NCI-H146 treated with DMSO at 0.1 percent for 48 hours (cell line): Measurements from ENCODE around the gene TMEM178A.
A peak's percentile ranks its signal among the peaks of the same experiment; 100 is the strongest.
"Not testable (repeated sequence)": the region's sequence is repeated elsewhere in the genome, so short reads cannot be mapped to it uniquely, and the experiment has no call there.

Source experiments
- DNase-seq: peaks from one replicate; lab custom pipeline; 2025; ENCODE audit not compliant: unreplicated experiment; lab: John Stamatoyannopoulos, UW

Gene TMEM178A

DNA sequence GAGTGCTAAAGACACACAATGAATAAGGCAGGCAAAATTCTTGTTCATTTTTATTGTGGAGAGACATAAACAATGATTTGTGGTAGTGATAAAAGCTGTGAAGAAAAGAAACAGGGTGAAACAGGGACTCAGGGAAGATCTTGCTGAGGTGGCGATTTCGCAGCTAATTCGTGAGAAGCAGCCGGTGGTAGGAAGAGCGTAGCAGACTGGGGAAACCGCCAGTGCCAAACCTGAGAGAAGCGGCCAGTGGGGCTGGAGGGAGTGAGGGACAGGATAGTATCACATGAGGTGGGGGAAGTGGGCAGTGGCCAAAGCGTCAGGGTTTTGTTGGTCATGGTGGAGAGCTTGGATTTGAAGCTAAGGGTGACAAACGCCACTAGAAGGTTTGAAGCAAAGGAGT, 42.3 kb downstream of the TMEM178A start:
- no peak for DNase-seq

DNA sequence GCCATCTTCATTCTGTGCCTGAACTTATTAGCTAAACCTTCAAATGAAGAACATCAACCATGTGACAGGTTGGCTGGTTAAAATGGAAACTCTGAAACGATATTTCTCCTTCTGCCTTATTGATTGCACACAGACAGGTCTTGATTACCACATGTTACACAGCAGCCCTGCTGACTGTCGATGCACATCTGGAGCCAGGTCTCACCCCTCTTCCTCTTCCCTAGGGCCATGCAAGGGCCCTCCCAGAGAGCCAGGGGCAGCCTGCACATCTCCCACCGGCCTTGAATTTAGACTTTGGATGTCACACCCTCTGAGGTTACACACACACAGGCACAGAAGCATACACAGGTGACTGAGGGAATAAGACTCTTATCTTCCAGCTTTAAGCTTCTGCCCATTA, 45.1 kb downstream of the TMEM178A start:
- no peak for DNase-seq

DNA sequence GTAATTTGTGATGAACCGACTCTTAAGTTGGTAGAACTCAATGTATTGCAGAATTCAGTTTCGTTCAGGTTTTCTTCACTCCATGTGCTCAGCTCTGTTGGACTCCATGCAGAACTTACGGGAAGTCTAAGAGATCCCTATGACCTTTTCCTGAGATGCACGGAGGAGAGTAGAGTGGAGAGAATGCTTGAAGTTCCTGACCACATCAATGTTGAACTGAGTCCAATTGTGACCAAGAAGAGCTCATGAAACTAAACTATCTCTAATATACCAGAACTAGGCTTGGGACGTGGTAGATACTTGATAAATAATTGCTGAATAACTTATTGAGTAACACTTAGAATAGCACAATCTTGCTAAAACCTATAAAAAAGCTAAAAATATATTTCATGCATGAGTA, 47.2 kb downstream of the TMEM178A start:
- DNase-seq: no peak

DNA sequence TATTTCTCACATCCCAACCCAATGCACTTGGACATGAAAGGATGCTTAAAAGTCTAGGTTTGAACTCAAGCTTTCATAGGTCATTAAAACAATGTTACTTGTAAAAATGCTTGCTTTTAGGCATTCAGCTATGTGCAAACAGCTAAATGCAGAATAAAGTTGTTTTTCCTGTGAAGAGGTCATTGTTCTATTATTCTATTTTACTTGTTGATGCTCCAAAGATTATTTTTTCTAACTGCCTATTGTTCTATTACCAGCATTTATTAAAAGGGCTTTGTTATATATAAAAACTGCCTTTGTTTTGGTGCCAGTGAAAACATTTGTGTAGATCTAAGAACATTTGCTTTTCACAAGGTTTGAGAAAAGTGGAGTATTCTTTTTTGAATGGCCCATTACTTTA, 49.4 kb downstream of the TMEM178A start:
- DNase-seq: no peak

DNA sequence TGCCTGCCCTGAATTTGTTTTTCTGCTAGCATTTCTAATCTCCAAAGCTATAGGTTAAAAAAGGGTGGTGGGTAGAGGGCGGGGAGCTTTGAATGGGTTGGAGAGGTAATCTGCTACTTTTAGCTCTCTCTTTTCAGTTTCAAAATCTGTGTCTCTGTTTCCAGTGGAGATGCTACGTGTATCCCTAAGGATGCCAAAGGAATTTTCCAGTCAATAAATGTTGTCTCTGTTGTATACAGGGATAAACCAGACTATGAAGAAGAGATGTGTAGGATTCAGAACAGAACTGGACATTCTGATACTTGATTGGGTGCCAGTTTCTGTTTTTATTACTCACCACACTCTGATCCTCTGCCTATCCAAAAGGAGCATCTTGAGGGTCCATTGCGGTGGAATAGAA, 50.1 kb downstream of the TMEM178A start:
- no peak for DNase-seq

DNA sequence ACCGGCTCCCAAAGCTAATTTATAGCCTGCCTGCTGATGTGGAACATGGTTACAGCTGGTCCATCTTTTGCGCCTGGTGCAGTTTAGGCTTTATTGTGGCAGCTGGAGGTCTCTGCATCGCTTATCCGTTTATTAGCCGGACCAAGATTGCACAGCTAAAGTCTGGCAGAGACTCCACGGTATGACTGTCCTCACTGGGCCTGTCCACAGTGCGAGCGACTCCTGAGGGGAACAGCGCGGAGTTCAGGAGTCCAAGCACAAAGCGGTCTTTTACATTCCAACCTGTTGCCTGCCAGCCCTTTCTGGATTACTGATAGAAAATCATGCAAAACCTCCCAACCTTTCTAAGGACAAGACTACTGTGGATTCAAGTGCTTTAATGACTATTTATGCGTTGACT, 51.4 kb downstream of the TMEM178A start:
- no peak for DNase-seq

DNA sequence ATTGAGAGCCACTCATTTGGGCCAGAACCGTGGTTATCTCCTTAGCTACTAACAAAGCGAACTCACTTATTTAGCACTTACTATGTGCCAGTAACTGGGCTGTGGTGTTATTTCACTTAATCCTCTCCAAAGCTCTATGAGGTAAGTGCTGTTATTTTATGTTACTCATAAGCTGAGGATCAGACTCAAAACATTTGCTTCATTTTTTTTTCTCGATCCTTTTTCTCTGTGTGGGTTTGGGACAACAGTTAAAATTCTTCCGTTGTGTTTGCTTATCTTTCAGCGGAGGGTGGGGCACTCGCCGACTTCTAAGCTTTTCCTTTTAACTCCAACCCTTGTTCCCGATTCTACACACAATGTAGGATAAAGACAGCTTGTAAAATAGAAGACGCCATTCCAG, 52.8 kb downstream of the TMEM178A start:
- DNase-seq: no peak

DNA sequence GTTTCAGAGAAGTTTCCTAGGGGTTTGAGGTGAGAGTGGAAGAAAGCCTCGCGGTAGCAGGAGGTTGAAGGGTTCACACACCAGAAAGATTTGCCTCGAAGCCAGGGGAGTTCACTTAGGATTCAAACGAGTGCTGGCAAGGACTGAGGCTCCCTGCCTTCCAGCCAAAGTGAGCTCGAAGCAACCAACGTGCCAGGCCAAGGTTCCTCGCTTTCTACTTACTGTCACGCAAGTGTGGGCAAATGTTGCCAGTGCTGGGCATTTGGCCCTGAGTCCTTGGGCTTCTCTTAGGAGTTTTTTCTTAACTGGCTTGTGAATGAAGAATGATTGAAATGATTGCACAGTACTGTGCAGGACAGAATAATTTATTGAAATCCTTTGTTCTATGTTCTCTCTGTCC, 53.6 kb downstream of the TMEM178A start:
- no peak for DNase-seq

GRCh38 chr2:39720970-39721369, 55.3 kb downstream of the TMEM178A start:
- DNase-seq: no peak

GRCh38 chr2:39723497-39723896, 57.8 kb downstream of the TMEM178A start:
- no peak for DNase-seq

GRCh38 chr2:39723946-39724827, 58.5 kb downstream of the TMEM178A start:
- no peak for DNase-seq

DNA sequence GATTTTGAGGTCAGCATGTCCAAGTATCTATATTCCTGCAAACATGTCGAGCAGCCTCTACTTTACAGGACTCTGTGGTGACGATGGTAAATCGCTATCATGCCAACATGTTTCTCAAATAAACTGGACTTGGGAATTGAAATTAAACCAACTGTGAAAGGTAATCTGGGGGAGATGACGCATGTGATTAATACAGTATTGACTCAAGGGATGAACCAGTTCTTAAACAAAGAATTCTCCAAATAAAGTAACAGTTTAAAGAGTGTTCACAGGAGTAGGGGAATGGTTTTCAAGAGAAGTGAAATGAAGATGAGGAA, 59.1 kb downstream of the TMEM178A start:
- DNase-seq: no peak

DNA sequence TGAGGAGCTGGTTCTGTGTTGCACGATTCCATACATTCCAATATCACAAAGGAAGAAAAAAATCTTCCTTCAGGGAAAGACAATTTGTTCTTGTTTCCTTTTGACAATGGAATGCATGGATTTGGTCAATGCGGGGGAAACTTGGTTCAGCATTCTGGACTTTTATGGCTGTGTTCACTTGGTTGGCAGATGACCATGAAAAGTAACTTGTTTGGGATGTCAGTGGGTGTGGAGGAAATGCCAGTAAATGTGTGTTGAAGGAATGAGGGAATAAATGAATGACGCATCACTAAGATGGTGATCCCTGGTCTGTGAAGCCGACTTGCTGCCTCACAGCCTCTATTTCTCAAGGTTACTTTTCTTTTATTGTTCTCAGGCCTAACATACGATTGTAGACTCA, 59.7 kb downstream of the TMEM178A start:
- DNase-seq: no peak

DNA sequence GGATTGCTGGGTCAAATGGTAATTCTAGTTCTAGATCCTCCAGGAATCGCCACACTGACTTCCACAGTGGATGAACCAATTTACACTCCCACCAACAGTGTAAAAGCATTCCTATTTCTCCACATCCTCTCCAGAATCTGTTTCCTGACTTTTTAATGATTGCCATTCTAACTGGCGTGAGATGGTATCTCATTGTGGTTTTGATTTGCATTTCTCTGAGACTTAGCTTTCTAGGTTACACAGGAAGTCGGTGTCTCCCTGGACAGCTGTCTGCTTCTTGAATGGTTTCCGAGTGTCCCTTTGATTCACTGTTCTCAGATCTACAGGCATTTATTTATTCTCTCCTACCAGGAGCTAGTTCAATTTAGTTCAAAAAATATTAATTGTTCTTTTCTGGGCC, 62.4 kb downstream of the TMEM178A start:
- not testable (repeated sequence) for DNase-seq

DNA sequence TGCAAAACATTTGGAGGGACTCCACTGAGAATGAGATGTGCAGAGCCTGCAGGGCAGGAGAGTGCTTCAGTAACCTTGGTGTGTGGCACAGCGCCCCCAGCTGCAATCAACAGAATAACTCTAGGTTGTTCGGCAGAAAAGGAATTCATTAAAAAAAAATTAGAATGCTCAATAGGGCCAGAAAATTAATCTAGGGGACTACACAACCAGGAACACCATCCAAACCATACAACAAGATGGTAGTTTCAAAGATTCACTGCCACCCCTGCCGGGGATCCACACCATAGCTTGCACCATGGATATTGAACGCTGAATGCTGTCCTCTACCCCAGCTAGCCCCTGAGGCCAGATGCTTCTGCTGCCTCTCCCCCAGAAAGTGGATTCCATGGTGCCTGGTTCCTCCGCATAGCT, 63.2 kb downstream of the TMEM178A start:
- DNase-seq: peak; percentile 52

DNA sequence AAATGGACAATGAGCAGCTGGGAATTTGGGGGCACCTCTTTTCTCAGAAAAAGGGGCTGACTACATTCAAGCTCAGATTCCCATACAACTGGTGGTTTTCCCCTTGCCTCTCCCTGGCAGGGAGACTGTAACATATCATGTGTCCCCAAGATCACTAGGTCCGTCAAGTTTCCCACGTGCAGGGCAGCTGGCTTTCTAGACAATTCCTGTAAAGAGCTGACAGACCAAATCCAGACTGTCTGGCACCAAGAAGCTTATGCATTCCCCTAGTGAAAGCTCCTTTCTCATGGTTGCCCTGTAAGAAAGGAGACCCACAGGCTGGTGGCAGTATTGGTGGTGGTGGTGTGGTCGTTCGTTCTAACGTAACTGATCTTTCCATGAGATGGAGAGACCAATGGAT, 64.6 kb downstream of the TMEM178A start:
- DNase-seq: no peak

- DNase-seq: peak; percentile 33
These were observed 65.1 kb downstream of the TMEM178A start for GRCh38 chr2:39730685-39731302.

DNA sequence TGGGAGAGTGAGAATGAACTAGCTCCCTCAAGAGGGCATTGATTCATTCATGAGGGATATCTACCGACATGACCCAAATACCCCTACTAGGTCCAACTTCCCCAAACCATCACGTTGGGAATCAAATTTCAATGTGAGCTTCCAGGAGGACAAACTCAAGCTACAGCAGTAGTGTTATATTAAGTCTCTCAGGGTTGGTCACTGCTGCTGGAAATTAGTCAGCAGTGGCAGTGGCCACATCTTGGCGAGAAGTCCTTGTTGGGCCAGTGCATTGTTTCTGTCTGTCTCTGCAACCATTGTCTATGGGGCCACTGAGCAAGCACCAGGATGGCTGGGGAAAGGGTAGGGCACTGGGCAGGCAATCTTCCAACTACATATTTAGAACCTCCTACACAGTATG, 65.8 kb downstream of the TMEM178A start:
- DNase-seq: no peak

GRCh38 chr2:39732482-39732881, 66.8 kb downstream of the TMEM178A start:
- DNase-seq: no peak

DNA sequence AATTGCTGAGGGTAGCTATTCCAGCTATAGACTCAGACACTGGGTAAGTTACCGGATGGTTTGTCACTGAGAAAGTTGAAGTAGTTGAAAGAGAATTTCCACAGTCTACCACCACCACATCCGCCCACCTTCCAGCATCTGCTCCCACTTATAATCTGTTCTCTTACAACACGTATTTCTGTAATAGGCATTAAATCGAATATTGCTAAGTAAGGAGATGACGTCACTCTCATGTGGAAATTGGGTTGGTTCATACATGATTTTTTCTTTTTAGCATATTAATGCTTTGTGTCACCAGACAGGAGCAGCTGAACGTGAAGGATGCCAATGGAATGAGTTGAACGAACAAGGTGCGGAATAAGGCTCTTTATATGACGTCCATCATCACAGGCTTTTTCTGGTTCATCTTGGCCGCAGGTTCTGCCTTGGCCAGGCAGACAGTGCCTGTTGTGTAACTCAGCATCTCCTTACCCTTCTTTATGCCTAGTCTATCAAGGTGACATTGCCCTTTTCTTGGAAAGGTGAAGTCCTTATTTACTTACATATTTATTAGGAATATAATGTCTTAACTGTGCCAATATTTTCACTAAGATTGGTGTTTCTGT, 67.5 kb downstream of the TMEM178A start:
- no peak for DNase-seq

- no peak for DNase-seq
These were observed 68.7 kb downstream of the TMEM178A start for GRCh38 chr2:39734445-39734844.

DNA sequence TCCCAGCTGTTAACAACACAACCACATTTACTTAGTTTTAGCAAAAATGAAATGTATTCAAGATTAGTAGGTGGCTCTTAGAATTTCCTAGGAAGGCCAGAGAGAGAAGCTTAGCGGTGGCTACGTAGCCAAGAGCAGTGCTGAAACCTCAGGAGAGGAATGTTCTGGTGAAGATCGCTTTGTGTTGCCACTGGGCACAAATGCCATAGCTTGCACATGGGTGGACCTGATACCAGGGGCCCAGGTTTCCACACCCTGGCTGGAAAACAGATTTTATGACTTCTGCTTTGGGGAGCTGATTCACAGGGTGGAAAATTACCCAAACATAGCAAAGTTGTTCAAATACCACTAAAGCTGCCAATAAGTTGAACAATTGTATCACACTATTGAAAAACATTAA, 69.9 kb downstream of the TMEM178A start:
- DNase-seq: no peak
